Measurements from ENCODE around the gene CDH23. TPM values are rescaled to one million over a fixed set of nuclear protein-coding genes. Genes with fewer than 3 reads are reported as not detected.

CDH23 gene
- total RNA-seq, 1 experiment from 2014 or later: 0.02 TPM

DNA sequence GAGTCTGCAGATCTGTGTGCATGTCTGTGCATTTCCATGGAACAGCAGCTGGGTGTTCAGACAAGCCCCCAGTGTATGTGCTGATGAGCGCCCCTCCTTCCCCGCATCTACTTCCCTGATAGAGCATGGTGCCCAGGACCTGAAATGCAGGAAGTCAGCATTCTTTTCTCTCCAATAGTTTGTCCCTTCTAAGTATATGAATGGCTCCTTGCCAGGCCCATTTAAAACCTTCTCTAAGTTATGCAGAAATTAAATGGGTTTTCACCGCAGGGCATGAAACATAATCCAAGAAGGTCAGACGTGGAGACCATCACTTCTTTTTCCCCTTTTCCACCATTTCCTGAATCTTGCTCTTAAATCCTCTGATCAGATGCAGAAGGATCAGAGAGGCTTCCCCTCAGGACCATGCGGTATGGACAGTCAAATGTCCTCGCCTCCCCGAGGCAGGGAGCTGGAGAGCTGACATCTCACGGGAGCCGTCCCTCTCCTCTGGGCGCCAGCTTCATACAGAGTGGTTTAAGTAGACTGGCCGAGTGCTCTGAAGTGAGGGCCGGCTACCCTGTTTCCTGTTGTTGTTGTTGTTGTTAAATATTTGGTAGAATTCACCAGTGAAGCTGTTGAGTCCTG, 167.6 kb downstream of the CDH23 start:
- DNase-seq (ENCODE audit: unreplicated experiment): no peak
- Mint-ChIP-seq H3K27ac (ENCODE audit: low read depth, unreplicated experiment) (no peak overlapping the region), H3K27me3 (ENCODE audit: insufficient read depth, unreplicated experiment) (peaks cover 74% of the 10 kb centered on the region), H3K36me3 (ENCODE audit: insufficient read depth, unreplicated experiment) (no peaks in the 10 kb centered on the region), H3K9me3 (ENCODE audit: unreplicated experiment) (no peaks in the 10 kb centered on the region), H3K4me1 (ENCODE audit: insufficient read depth, unreplicated experiment) (no peaks in the 10 kb centered on the region), H3K4me3 (ENCODE audit: unreplicated experiment) (no peak overlapping the region)
- POLR2A ChIA-PET: no interaction called here
- TF ChIP-seq CTCF (IDR thresholded peaks at IDR 0.05; ENCODE audit: unreplicated experiment): no peak
- BruUV-seq (replicated peaks): no TSS peak
- intact Hi-C loops (cut with micrococcal nuclease): no loop called here
- CTCF ChIA-PET: interaction anchor here (0.6 to 15.1 kb wide), 2 partner anchors 248 to 260 kb away, joined by 3 to 169 read pairs; partner anchors contain the start of gene SLC29A3

- BruUV-seq (replicated peaks): no TSS peak
- POLR2A ChIA-PET: interaction anchor here (1.1 kb wide), 1 partner anchor 10 kb away, joined by 3 read pairs; no protein-coding TSS in a partner anchor
- no peak overlapping the region for H3K4me3 Mint-ChIP-seq (ENCODE audit: unreplicated experiment)
- peaks cover 63% of the 10 kb centered on the region for H3K27me3 Mint-ChIP-seq (ENCODE audit: insufficient read depth, unreplicated experiment)
- intact Hi-C loops (cut with micrococcal nuclease): no loop called here
- H3K9me3 Mint-ChIP-seq (ENCODE audit: unreplicated experiment): no peaks in the 10 kb centered on the region
- no peak for DNase-seq (ENCODE audit: unreplicated experiment)
- no peak for TF ChIP-seq CTCF (IDR thresholded peaks at IDR 0.05; ENCODE audit: unreplicated experiment)
- H3K27ac Mint-ChIP-seq (ENCODE audit: low read depth, unreplicated experiment): no peak overlapping the region
- H3K36me3 Mint-ChIP-seq (ENCODE audit: insufficient read depth, unreplicated experiment): no peaks in the 10 kb centered on the region
- no peaks in the 10 kb centered on the region for H3K4me1 Mint-ChIP-seq (ENCODE audit: insufficient read depth, unreplicated experiment)
- CTCF ChIA-PET: interaction anchor here (0.6 to 15.1 kb wide), 3 partner anchors 10 to 249 kb away, joined by 3 to 169 read pairs (median 4); partner anchors contain the start of gene SLC29A3
These were observed 168.7 kb downstream of the CDH23 start for GRCh38 chr10:71565284-71566000.

DNA sequence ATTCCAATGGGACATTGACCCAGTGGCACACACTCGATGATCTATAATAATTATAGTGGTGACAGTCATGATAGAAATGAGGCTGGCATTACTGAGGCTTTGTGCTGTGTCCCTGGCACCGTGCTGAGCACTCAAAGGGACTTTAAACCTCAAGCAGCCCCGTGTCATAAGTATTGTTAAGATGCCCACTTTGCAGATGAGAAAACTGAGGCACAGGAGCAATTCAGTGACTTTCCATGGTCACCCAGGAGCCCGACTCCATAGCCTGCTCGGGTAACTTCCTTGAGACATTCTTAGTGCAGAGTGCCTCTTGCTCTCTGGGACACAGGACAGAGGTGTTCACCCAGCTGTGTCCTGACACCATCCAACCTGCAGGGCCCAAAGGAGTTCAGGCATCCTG, 170.3 kb downstream of the CDH23 start:
- no TSS peak for BruUV-seq (replicated peaks)
- TF ChIP-seq CTCF (IDR thresholded peaks at IDR 0.05; ENCODE audit: unreplicated experiment): no peak
- intact Hi-C loops (cut with micrococcal nuclease): no loop called here
- Mint-ChIP-seq H3K27me3 (ENCODE audit: insufficient read depth, unreplicated experiment) (peaks cover 47% of the 10 kb centered on the region), H3K9me3 (ENCODE audit: unreplicated experiment) (no peaks in the 10 kb centered on the region), H3K27ac (ENCODE audit: low read depth, unreplicated experiment) (no peak overlapping the region), H3K4me3 (ENCODE audit: unreplicated experiment) (no peak overlapping the region), H3K4me1 (ENCODE audit: insufficient read depth, unreplicated experiment) (no peaks in the 10 kb centered on the region), H3K36me3 (ENCODE audit: insufficient read depth, unreplicated experiment) (no peaks in the 10 kb centered on the region)
- CTCF ChIA-PET: interaction anchor here (0.8 to 15.1 kb wide), 3 partner anchors 11 to 251 kb away, joined by 3 to 169 read pairs (median 78); partner anchors contain the start of gene SLC29A3
- DNase-seq (ENCODE audit: unreplicated experiment): no peak
- POLR2A ChIA-PET: interaction anchor here (0.7 kb wide), 1 partner anchor 20 kb away, joined by 4 read pairs; no protein-coding TSS in a partner anchor

- H3K9me3 Mint-ChIP-seq (ENCODE audit: unreplicated experiment): no peaks in the 10 kb centered on the region
- no peaks in the 10 kb centered on the region for H3K4me1 Mint-ChIP-seq (ENCODE audit: insufficient read depth, unreplicated experiment)
- ChIA-PET POLR2A (interaction anchor here (1.7 kb wide), 1 partner anchor 250 kb away, joined by 7 read pairs; the partner anchor contains the start of gene SLC29A3), CTCF (interaction anchor here (0.5 to 15.1 kb wide), 20 partner anchors 11 to 1507 kb away, joined by 3 to 169 read pairs (median 4); partner anchors contain the start of gene SLC29A3)
- no peak for DNase-seq (ENCODE audit: unreplicated experiment)
- intact Hi-C loops (cut with micrococcal nuclease): no loop called here
- BruUV-seq (replicated peaks): no TSS peak
- no peak overlapping the region for H3K27ac Mint-ChIP-seq (ENCODE audit: low read depth, unreplicated experiment)
- H3K4me3 Mint-ChIP-seq (ENCODE audit: unreplicated experiment): no peak overlapping the region
- H3K27me3 Mint-ChIP-seq (ENCODE audit: insufficient read depth, unreplicated experiment): peaks cover 28% of the 10 kb centered on the region
- no peaks in the 10 kb centered on the region for H3K36me3 Mint-ChIP-seq (ENCODE audit: insufficient read depth, unreplicated experiment)
- TF ChIP-seq CTCF (IDR thresholded peaks at IDR 0.05; ENCODE audit: unreplicated experiment): no peak
These were observed 172.3 kb downstream of the CDH23 start for GRCh38 chr10:71568896-71569492.
